ENCODE results near the gene IL1R2.

DNA sequence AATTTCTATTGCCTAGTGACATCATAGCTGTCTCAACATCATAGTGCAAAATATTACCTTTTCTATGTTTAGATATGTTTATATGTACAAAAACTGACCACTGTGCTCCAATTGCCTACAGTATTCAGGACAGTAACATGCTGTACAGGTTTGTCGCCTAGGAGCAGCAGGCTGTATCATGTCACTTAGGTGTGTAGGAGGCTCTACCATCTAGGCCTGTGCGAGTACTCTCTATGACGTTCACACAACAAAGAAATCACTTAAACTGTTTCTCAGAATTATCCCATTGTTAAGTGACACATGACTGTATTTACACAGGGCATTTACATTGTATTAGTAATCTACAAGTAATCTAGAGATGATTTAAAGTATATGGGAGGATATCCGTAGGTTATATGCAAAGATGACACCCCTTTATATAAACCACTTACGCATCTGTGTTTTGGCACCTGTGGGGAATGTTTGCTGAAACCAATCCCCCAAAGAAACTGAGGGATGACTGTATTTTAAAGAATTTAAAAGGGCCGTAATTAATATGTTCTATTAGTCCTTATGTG lies 24.7 kb downstream of the IL1R2 start:
- TF ChIP-seq CTCF (IDR thresholded peaks at IDR 0.05; ENCODE audit: low read depth, low read length, poor library complexity, severe bottlenecking) (no peak), EZH2phosphoT487 (IDR thresholded peaks at IDR 0.05; ENCODE audit: borderline replicate concordance, low read length) (no peak)
